ENCODE data around the gene TSPAN4. TPM values are rescaled to one million over a fixed set of nuclear protein-coding genes. Genes with fewer than 3 reads are reported as not detected.

Gene TSPAN4
- total RNA-seq, 1 donor from 2014 or later = 26.4 TPM

DNA sequence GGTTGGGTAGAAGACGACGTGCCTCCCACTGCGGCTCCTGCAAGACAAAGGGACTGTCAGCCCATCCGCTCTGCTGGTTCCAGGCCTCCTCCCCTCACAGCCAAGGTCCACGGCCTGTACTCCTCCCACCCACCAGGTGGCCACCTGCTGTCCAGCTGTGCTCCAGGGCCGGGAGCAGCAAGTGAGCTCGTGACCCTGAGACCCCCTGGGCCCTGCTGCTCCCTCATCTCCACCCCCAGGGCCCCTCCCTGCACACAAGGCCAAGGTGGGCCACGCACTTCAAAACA is 27.4 kb downstream of the TSPAN4 start:
- Mint-ChIP-seq H3K27ac (ENCODE audit: unreplicated experiment) (no peak overlapping the region), H3K4me3 (ENCODE audit: unreplicated experiment) (no peak overlapping the region), H3K4me1 (ENCODE audit: unreplicated experiment) (no peaks in the 10 kb centered on the region), H3K27me3 (ENCODE audit: unreplicated experiment) (peaks cover 14% of the 10 kb centered on the region), H3K9me3 (ENCODE audit: unreplicated experiment) (no peaks in the 10 kb centered on the region), H3K36me3 (ENCODE audit: low read depth, unreplicated experiment) (peaks cover 5% of the 10 kb centered on the region)
- peak; percentile 38 for DNase-seq (ENCODE audit: low spot score)
- TF ChIP-seq, protein P1, sequence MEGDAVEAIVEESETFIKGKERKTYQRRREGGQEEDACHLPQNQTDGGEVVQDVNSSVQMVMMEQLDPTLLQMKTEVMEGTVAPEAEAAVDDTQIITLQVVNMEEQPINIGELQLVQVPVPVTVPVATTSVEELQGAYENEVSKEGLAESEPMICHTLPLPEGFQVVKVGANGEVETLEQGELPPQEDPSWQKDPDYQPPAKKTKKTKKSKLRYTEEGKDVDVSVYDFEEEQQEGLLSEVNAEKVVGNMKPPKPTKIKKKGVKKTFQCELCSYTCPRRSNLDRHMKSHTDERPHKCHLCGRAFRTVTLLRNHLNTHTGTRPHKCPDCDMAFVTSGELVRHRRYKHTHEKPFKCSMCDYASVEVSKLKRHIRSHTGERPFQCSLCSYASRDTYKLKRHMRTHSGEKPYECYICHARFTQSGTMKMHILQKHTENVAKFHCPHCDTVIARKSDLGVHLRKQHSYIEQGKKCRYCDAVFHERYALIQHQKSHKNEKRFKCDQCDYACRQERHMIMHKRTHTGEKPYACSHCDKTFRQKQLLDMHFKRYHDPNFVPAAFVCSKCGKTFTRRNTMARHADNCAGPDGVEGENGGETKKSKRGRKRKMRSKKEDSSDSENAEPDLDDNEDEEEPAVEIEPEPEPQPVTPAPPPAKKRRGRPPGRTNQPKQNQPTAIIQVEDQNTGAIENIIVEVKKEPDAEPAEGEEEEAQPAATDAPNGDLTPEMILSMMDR (IDR thresholded peaks at IDR 0.05; ENCODE audit: unreplicated experiment) = no peak

- Mint-ChIP-seq H3K4me3 (ENCODE audit: unreplicated experiment) (no peak overlapping the region), H3K27ac (ENCODE audit: unreplicated experiment) (no peak overlapping the region), H3K27me3 (ENCODE audit: unreplicated experiment) (peaks cover 14% of the 10 kb centered on the region), H3K9me3 (ENCODE audit: unreplicated experiment) (no peaks in the 10 kb centered on the region), H3K4me1 (ENCODE audit: unreplicated experiment) (no peaks in the 10 kb centered on the region), H3K36me3 (ENCODE audit: low read depth, unreplicated experiment) (peaks cover 7% of the 10 kb centered on the region)
- TF ChIP-seq, protein P1 (IDR thresholded peaks at IDR 0.05; ENCODE audit: unreplicated experiment) = no peak
- no peak for DNase-seq (ENCODE audit: low spot score)
Observed at GRCh38 chr11:870418-870817, 27.8 kb downstream of the TSPAN4 start.

- H3K4me1 Mint-ChIP-seq (ENCODE audit: unreplicated experiment) = no peaks in the 10 kb centered on the region
- peaks cover 14% of the 10 kb centered on the region for H3K36me3 Mint-ChIP-seq (ENCODE audit: low read depth, unreplicated experiment)
- H3K27ac Mint-ChIP-seq (ENCODE audit: unreplicated experiment) = no peak overlapping the region
- no peaks in the 10 kb centered on the region for H3K9me3 Mint-ChIP-seq (ENCODE audit: unreplicated experiment)
- no peak overlapping the region for H3K4me3 Mint-ChIP-seq (ENCODE audit: unreplicated experiment)
- TF ChIP-seq, protein P1 (IDR thresholded peaks at IDR 0.05; ENCODE audit: unreplicated experiment) = no peak
- DNase-seq (ENCODE audit: low spot score) = no peak
- H3K27me3 Mint-ChIP-seq (ENCODE audit: unreplicated experiment) = peaks cover 14% of the 10 kb centered on the region
Observed at GRCh38 chr11:871472-871871, 28.8 kb downstream of the TSPAN4 start.

- peaks cover 11% of the 10 kb centered on the region for H3K27me3 Mint-ChIP-seq (ENCODE audit: unreplicated experiment)
- no peak overlapping the region for H3K4me3 Mint-ChIP-seq (ENCODE audit: unreplicated experiment)
- peaks cover 14% of the 10 kb centered on the region for H3K36me3 Mint-ChIP-seq (ENCODE audit: low read depth, unreplicated experiment)
- H3K9me3 Mint-ChIP-seq (ENCODE audit: unreplicated experiment) = no peaks in the 10 kb centered on the region
- H3K4me1 Mint-ChIP-seq (ENCODE audit: unreplicated experiment) = no peaks in the 10 kb centered on the region
- H3K27ac Mint-ChIP-seq (ENCODE audit: unreplicated experiment) = no peak overlapping the region
- no peak for DNase-seq (ENCODE audit: low spot score)
- TF ChIP-seq, protein P1 (IDR thresholded peaks at IDR 0.05; ENCODE audit: unreplicated experiment) = no peak
Observed at GRCh38 chr11:872799-873198, 30.1 kb downstream of the TSPAN4 start.

DNA sequence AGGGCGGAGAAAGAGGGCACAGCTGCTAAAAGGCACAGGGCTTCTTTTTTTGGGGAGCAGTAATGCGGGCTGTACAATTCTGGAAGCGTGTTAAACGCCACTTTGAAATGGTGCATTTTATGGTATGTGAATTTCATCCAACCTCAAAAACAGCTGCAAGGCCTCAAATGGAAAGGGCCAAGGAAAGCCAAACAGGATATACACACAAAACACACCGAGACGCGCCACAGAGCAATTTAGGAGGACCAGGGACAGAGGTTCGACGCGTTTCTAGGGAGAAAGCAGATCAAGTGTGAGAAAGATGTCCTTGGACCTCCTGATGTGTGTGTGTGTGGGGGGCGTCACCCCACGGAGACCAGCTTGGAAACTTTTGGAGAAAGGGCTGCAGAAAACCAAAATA is 31.1 kb downstream of the TSPAN4 start:
- H3K4me3 Mint-ChIP-seq (ENCODE audit: unreplicated experiment) = no peak overlapping the region
- H3K4me1 Mint-ChIP-seq (ENCODE audit: unreplicated experiment) = no peaks in the 10 kb centered on the region
- TF ChIP-seq, protein P1 (IDR thresholded peaks at IDR 0.05; ENCODE audit: unreplicated experiment) = no peak
- H3K36me3 Mint-ChIP-seq (ENCODE audit: low read depth, unreplicated experiment) = peaks cover 14% of the 10 kb centered on the region
- H3K27me3 Mint-ChIP-seq (ENCODE audit: unreplicated experiment) = peaks cover 4% of the 10 kb centered on the region
- no peak overlapping the region for H3K27ac Mint-ChIP-seq (ENCODE audit: unreplicated experiment)
- no peaks in the 10 kb centered on the region for H3K9me3 Mint-ChIP-seq (ENCODE audit: unreplicated experiment)
- no peak for DNase-seq (ENCODE audit: low spot score)
